ENCODE data around the gene CHRM5.
A peak's percentile ranks its signal among the peaks of the same experiment; 100 is the strongest.

The CHRM5 gene

DNA sequence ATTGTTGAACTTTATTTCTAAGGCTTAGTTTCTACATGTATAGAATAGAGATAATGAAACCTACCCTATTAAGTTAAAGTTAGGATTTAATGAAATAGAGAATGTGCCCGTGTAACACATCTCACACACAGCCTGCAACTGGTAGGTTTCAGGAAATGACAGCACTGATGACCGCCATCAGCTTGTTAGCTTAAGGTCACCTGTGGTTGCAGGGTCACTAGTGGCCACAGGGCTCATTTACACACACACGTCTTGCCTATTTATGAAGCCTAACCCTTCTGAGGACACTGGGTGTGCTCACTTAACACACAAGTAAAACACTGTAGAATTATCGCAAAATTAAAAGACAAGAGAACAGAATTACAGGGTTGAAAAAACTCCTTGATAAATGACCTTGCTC, 20.1 kb downstream of the CHRM5 start:
- TF ChIP-seq, protein P1, sequence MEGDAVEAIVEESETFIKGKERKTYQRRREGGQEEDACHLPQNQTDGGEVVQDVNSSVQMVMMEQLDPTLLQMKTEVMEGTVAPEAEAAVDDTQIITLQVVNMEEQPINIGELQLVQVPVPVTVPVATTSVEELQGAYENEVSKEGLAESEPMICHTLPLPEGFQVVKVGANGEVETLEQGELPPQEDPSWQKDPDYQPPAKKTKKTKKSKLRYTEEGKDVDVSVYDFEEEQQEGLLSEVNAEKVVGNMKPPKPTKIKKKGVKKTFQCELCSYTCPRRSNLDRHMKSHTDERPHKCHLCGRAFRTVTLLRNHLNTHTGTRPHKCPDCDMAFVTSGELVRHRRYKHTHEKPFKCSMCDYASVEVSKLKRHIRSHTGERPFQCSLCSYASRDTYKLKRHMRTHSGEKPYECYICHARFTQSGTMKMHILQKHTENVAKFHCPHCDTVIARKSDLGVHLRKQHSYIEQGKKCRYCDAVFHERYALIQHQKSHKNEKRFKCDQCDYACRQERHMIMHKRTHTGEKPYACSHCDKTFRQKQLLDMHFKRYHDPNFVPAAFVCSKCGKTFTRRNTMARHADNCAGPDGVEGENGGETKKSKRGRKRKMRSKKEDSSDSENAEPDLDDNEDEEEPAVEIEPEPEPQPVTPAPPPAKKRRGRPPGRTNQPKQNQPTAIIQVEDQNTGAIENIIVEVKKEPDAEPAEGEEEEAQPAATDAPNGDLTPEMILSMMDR (IDR thresholded peaks at IDR 0.05), result no peak

DNA sequence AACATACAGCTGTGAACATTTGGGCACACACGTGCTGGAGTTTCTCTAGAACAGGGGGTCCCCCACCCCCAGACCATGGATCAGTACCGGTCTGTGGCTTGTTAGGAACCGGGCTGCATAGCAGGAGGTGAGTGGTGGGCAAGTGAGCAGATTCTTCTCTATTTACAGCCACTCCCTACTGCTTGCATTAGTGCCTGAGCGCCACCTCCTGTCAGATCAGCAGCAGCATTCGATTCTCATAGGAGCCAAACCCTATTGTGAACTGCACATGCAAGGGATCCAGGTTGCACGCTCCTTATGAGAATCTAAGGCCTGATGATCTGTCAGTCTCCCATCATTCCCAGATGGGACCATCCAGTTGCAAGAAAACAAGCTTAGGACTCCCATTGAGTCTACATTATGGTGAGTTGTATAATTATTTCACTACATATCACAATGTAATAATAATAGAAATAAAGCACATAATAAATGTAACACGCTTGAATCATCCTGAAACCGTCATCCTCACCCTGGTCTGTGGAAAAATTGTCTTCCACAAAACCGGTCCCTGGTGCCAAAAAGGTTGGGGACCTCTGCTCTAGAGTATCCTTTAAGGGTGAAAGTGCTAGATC, 25.8 kb downstream of the CHRM5 start:
- TF ChIP-seq, protein P1 (IDR thresholded peaks at IDR 0.05), result peak; percentile 68

DNA sequence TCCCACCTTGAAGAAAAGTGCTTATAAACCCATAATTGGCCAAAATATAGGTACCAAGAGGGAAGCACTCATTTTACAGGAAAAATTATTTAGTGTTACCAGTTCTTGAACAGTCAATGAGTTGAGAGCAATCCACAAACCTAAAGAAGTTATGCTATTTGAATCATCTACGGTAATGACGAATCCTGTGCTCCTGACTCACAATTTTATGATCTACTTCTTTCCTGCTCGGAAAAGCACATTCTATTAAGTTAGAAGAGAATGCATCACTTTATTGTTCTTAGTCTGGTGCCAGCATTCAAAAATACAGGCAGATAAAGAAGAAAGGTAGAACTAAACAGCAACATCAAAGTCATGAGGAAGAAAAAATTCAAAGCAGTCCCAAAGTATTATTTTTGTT, 33.2 kb downstream of the CHRM5 start:
- TF ChIP-seq, protein P1 (IDR thresholded peaks at IDR 0.05), result no peak

DNA sequence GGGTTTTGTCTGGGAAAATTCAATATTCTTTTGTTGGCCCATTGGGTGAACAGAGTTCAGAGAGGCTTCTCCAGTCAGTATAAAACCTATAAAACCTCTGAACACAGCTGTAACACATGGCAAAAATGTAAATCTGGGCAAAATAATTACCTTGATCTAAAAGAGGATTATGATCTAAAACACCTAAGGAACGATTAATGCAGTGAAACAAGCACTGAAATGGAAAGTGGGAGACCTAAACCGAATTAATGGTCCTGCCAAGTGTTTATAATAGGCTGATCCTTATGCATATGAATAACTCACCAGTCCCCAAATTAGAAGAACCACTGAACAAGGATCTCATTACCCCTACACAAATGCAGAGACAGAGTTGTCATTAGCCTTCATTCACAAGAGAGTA, 38.1 kb downstream of the CHRM5 start:
- TF ChIP-seq, protein P1 (IDR thresholded peaks at IDR 0.05), result no peak

DNA sequence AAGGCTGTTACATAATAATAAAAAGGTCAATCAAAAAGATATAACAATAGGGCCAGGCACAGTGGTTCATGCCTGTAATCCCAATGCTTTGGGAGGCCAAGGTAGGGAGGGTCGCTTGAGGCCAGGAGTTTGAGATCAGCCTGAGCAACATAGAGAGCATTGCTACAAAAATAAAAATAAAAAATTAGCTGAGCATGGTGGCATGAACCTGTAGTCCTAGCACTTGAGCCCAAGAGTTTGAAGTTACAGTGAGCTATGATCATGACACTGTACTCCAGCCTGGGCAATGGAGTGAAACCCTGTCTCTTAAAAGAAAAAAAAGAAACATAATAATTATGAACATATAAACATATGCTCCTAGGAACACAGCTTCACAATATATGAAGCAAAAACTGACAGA, 41.4 kb downstream of the CHRM5 start:
- TF ChIP-seq, protein P1 (IDR thresholded peaks at IDR 0.05), result no peak

DNA sequence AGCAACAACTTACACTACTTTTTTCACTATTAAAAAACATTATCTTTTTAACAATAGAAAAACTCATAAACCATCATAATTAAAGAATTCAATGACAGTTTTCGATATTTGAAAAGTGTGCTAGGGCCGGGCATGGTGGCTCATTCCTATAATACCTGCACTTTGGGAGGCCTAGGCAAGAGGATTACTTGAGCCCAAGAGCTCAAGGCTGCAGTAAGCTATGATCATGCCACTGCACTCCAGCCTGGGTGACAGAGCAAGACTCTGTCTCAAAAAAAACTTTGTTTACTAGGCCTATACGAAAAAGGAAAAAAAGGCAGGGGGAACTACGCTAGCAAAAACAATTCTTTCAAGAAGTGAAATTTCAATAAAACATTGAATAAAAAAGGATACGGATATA, 42.6 kb downstream of the CHRM5 start:
- TF ChIP-seq, protein P1 (IDR thresholded peaks at IDR 0.05), result no peak

- TF ChIP-seq, protein P1 (IDR thresholded peaks at IDR 0.05), result no peak
Measured at GRCh38 chr15:34011481-34011880, 43.2 kb downstream of the CHRM5 start.

DNA sequence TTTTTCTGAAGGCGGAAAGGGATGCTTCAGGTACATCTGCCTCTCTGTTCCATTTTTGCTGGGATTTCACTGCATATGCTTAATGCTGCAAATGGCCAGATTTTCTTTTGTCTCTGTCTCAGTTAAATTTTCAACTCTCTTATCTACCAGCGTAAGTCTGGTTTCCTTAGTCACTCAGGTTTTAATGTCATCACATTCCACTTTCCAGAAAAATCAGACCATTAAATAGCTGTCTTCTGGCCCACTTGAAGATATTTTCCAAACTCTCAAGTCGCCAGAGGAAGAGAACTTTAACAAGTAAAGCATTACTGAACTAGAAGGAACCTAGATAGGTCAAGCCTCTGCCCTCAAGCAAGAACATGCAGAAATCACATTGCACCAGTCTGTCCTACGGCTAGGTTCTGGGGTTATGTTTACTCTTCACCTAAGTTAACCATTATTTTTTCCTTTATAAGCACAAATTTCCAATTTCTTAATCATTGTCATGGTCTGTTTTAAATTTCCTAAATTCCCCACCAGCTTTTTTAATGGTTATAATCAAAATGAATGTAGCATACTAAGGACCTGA, 44.2 kb downstream of the CHRM5 start:
- TF ChIP-seq, protein P1 (IDR thresholded peaks at IDR 0.05), result no peak

Measured in LNCAP (cell line).